Neuronal stem cell (in vitro differentiated cells): ENCODE results near the gene ABCA3.

Experiments
- DNase-seq: peaks from one replicate; pipeline ENCODE4 v3.0.0-alpha.2; 2013; ENCODE audit warnings: low spot score
- H2AFZ ChIP-seq: one replicate; pipeline ENCODE4 v1.6.1; 2013; ENCODE audit warnings: mild to moderate bottlenecking, low read length, inconsistent platforms
- H2AK5ac ChIP-seq: 2 replicates; pipeline ENCODE4 v1.6.1; 2013; ENCODE audit warnings: low read depth, mild to moderate bottlenecking, inconsistent platforms, low read length, moderate library complexity, mixed read lengths
- H2BK120ac ChIP-seq: 2 replicates; pipeline ENCODE4 v1.6.1; 2013; ENCODE audit warnings: low read depth, mild to moderate bottlenecking, inconsistent platforms, low read length, moderate library complexity, mixed read lengths
- H2BK12ac ChIP-seq: one replicate; pipeline ENCODE4 v1.6.1; 2013; ENCODE audit warnings: low read length, inconsistent platforms
- H2BK15ac ChIP-seq: 2 replicates; pipeline ENCODE4 v1.6.1; 2013; ENCODE audit warnings: mild to moderate bottlenecking, low read length, inconsistent platforms, mixed read lengths
- H2BK5ac ChIP-seq: one replicate; pipeline ENCODE4 v1.6.1; 2013; ENCODE audit warnings: inconsistent platforms, mild to moderate bottlenecking, low read length, moderate library complexity
- H3K14ac ChIP-seq: one replicate; pipeline ENCODE4 v1.6.1; 2013; ENCODE audit warnings: low read length, inconsistent platforms
- H3K18ac ChIP-seq: 2 replicates; pipeline ENCODE4 v1.6.1; 2013; ENCODE audit warnings: low read length, inconsistent platforms
- H3K23ac ChIP-seq: 2 replicates; pipeline ENCODE4 v1.6.1; 2013; ENCODE audit warnings: low read depth, mild to moderate bottlenecking, mixed read lengths, low read length, inconsistent platforms; ENCODE audit not compliant: poor library complexity
- H3K27ac ChIP-seq: replicated peaks from 3 replicates; pipeline ENCODE4 v1.5.1; 2013; ENCODE audit warnings: low read length, inconsistent platforms
- H3K27me3 ChIP-seq, 3 experiments: 2 replicates each; pipeline ENCODE4 v1.6.1; 2013; ENCODE audit warnings: low read length in 3 of 3, mild to moderate bottlenecking in 2 of 3, inconsistent platforms in 1 of 3, low read depth in 1 of 3, mixed read lengths in 1 of 3, moderate library complexity in 1 of 3; ENCODE audit not compliant: control insufficient read depth in 3 of 3, insufficient read depth in 3 of 3
- H3K36me3 ChIP-seq, 2 donors: replicated peaks in 1 of 2; 2 replicates each; pipeline ENCODE4 v1.6.1; 2013; ENCODE audit warnings: low read length in 2 of 2; ENCODE audit not compliant: control insufficient read depth in 2 of 2, insufficient read depth in 2 of 2
- H3K4ac ChIP-seq: 2 replicates; pipeline ENCODE4 v1.6.1; 2013; ENCODE audit warnings: inconsistent platforms, mild to moderate bottlenecking, low read length, moderate library complexity
- H3K4me1 ChIP-seq, 2 donors: 1 replicate in 1 of 2; 2 replicates in 1 of 2; pipeline ENCODE4 v1.6.1; 2013; ENCODE audit warnings: low read length in 2 of 2, low read depth in 1 of 2; ENCODE audit not compliant: control insufficient read depth in 2 of 2, insufficient read depth in 1 of 2
- H3K4me2 ChIP-seq: one replicate; pipeline ENCODE4 v1.6.1; 2013; ENCODE audit warnings: mild to moderate bottlenecking, low read length, inconsistent platforms; ENCODE audit not compliant: insufficient read depth, poor library complexity, severe bottlenecking
- H3K4me3 ChIP-seq, 2 donors: 2 replicates each; pipeline ENCODE4 v1.5.1; 2013; ENCODE audit warnings: low read length in 2 of 2, mild to moderate bottlenecking in 2 of 2, inconsistent platforms in 1 of 2, moderate library complexity in 1 of 2
- H3K79me1 ChIP-seq: one replicate; pipeline ENCODE4 v1.6.1; 2013; ENCODE audit warnings: low read depth, mild to moderate bottlenecking, inconsistent platforms, low read length, moderate library complexity
- H3K9ac ChIP-seq: one replicate; pipeline ENCODE4 v1.6.1; 2013; ENCODE audit warnings: mild to moderate bottlenecking, low read depth, low read length, inconsistent platforms; ENCODE audit not compliant: poor library complexity
- H3K9me3 ChIP-seq, 2 donors: replicated peaks in 1 of 2; 2 replicates each; pipeline versions ENCODE3 to v1.6.1; 2013; ENCODE audit warnings: low read length in 2 of 2, mild to moderate bottlenecking in 2 of 2, inconsistent platforms in 1 of 2, low read depth in 1 of 2, mixed read lengths in 1 of 2, moderate library complexity in 1 of 2; ENCODE audit not compliant: control insufficient read depth in 2 of 2, insufficient read depth in 1 of 2
- H4K8ac ChIP-seq: one replicate; pipeline ENCODE4 v1.6.1; 2013; ENCODE audit warnings: low read depth, mild to moderate bottlenecking, inconsistent platforms, low read length, moderate library complexity
- H4K91ac ChIP-seq: one replicate; pipeline ENCODE4 v1.6.1; 2013; ENCODE audit warnings: low read length, low read depth, mild to moderate bottlenecking, inconsistent platforms; ENCODE audit not compliant: poor library complexity
- WGBS, 2 donors: extraction: QIAGEN DNeasy Blood & Tissue Kit; methylation state at CpG; one replicate each; pipeline ENCODE4 v1.1.7; 2013; ENCODE audit warnings: missing lambda C conversion rate in 2 of 2, mixed read lengths in 1 of 2; ENCODE audit not compliant: insufficient read length in 2 of 2, insufficient replicate concordance in 1 of 2; ENCODE audit errors: extremely low coverage in 2 of 2; 5-methylcytosine and 5-hydroxymethylcytosine counted together

Gene ABCA3

DNA sequence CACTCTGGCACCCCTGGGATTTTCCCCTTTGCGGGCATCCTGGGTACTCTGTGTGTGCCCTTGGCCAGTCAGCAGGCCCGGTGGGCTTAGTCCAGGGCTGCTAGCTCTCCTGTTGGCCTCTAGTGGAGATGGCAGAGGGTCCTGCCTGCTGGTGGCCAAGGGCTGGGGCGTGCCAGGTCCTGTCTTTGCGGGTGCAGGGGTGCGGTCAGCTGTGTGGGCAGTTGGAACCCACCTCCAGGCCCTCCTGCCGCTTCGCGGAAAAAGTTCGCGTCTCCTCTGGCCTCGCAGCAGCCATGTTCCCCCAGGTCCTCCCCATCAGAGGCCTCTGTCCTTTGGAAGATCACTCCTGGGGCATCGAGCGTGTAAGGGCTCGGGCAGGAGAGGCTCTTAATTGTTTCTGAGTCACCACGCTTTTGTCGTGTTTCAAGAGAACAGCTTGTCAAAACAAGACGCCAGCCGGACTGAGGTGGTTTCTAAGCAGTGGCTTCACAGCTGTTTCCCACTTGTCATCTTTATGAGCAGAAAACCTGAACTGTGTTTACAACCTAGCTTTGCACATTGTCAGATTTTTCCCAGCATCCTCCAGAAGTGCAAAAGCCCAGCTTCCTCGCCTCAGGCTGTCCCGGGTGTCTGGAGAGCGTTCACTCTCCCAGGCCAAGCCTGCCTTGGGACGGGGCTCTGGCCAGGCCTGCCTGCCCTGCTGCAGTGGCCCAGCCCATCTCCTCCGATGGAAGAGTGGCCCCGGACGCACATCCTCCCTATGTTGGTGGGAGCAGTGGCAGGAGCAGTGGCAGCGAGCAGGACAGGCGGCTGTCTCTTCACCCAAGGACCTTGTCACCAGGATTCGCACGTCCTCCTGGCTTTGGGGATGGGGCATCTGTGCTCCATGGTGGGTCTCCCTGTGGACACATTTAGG is 109.3 kb downstream of the ABCA3 start:
- H3K79me1 ChIP-seq = peaks cover 21% of the 10 kb centered on the region
- no peak overlapping the region for H3K4me2 ChIP-seq
- H3K27ac ChIP-seq = no peak overlapping the region
- no peak for DNase-seq
- H3K14ac ChIP-seq = no peak overlapping the region
- no CpG with 5 or more reads among the region's 29 CpGs for WGBS, 2 donors
- H2AK5ac ChIP-seq = no peak overlapping the region
- peaks cover 44 to 91% of the 10 kb centered on the region in 2 donors for H3K36me3 ChIP-seq
- peaks cover 0 to 4% of the 10 kb centered on the region in 2 donors for H3K4me1 ChIP-seq
- H2BK120ac ChIP-seq = no peak overlapping the region
- H4K91ac ChIP-seq = no peak overlapping the region
- H2BK5ac ChIP-seq = no peak overlapping the region
- no peak overlapping the region for H3K18ac ChIP-seq
- no peak overlapping the region for H3K9ac ChIP-seq
- no peak overlapping the region for H2BK12ac ChIP-seq
- no peak overlapping the region for H2BK15ac ChIP-seq
- no peak overlapping the region for H3K4ac ChIP-seq
- no peak overlapping the region for H3K23ac ChIP-seq
- no peaks in the 10 kb centered on the region for H3K9me3 ChIP-seq
- H3K4me3 ChIP-seq = no peak overlapping the region
- no peak overlapping the region for H2AFZ ChIP-seq
- H3K27me3 ChIP-seq = peaks cover 0 to 4% (median 0%) of the 10 kb centered on the region in 3 experiments
- peak overlapping the region; percentile 4 for H4K8ac ChIP-seq

DNA sequence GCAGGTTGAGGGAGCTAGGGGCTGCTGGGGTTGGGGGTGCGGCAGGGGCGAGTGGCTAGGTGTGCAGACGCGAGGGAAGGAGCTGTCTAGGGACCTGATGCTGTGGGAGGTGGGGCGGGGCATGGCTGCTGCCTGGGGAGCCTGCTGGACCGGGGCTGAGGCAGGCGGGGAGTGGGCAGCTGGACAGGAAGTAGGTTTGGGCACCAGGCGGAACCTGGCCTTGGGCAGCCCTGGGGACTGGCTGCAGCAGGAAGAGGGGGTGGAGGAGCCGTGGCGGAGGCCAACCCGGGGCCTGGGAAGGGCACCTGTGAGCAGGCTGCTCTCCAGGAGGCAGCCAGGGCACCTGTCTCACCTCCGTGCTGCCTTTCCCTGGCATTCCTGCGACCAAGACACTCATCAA is 110.2 kb downstream of the ABCA3 start:
- Histone ChIP-seq H4K8ac (no peak overlapping the region), H3K4ac (no peak overlapping the region), H3K27ac (no peak overlapping the region), H3K4me3 (no peak overlapping the region), H3K9me3 (no peaks in the 10 kb centered on the region), H4K91ac (no peak overlapping the region), H2BK12ac (peak overlapping the region; percentile 58), H3K4me1 (no peaks in the 10 kb centered on the region), H3K23ac (peak overlapping the region; percentile 43), H3K4me2 (no peak overlapping the region), H2BK5ac (no peak overlapping the region), H3K9ac (no peak overlapping the region), H3K14ac (no peak overlapping the region), H3K27me3 (no peaks in the 10 kb centered on the region), H2AFZ (no peak overlapping the region), H3K18ac (no peak overlapping the region), H2AK5ac (no peak overlapping the region), H3K79me1 (peaks cover 21% of the 10 kb centered on the region), H2BK15ac (no peak overlapping the region), H2BK120ac (no peak overlapping the region), H3K36me3 (peaks cover 43 to 88% of the 10 kb centered on the region in 2 donors)
- DNase-seq = no peak
- WGBS, 2 donors = no CpG with 5 or more reads among the region's 13 CpGs

DNA sequence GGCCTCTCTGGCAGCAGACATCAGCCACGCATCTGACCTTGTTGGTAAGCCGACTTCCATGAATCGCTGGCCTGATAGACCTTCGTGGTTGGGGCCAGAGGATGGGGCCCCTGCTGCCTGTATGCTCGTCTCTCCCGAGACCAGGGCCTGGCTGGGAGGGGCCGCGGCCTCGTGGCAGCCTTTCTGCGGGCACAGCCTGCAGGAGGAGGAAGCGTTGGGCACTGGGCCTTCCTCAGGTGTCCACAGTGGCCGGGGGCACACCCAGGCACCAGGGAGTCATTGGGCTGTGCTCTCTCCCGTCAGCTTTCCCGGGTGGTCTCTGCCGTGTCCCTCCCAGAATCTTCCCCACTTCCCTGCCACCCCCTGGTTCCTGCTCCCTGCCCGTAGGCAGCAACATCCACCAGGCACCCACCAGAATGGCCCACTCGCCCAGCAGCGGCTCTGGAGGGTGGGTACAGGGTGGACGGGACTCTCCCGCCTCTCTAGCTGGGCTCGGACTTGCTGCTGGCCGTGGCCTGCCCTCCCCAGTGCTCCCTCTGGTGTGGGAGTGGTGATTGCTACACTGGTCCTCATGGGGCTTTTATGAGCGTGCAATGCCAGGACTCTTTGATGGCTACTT is 110.8 kb downstream of the ABCA3 start:
- Histone ChIP-seq H2BK5ac (peak overlapping the region; percentile 13), H3K27me3 (no peaks in the 10 kb centered on the region), H2BK12ac (no peak overlapping the region), H3K18ac (no peak overlapping the region), H3K27ac (no peak overlapping the region), H3K36me3 (peaks cover 37 to 81% of the 10 kb centered on the region in 2 donors), H4K91ac (no peak overlapping the region), H3K4me3 (no peak overlapping the region), H3K14ac (no peak overlapping the region), H2BK15ac (no peak overlapping the region), H3K79me1 (peaks cover 20% of the 10 kb centered on the region), H2AK5ac (no peak overlapping the region), H3K4me1 (no peaks in the 10 kb centered on the region), H4K8ac (no peak overlapping the region), H3K4me2 (no peak overlapping the region), H3K23ac (no peak overlapping the region), H2AFZ (no peak overlapping the region), H3K4ac (no peak overlapping the region), H3K9me3 (no peaks in the 10 kb centered on the region), H3K9ac (no peak overlapping the region), H2BK120ac (no peak overlapping the region)
- WGBS, 2 donors = no CpG with 5 or more reads among the region's 23 CpGs
- no peak for DNase-seq

DNA sequence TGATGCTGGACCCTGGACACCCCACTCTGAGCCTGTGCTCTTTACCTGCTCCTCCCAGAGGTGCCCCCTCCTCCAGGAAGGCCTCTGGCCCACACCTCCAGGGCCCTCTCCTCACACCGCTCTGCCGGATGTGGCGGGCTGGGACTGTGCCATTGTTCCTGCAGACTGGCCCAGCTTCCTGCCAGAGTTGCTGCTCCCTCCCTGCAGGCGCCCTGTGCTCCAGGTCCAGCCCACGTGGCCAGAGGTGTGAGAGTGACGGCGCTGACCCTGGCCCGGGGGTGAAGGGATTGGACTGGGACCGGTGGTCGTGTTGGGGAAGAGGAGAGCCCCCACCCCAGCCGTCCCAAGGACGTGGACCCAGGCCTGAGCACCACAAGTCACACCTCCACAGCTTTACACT is 111.4 kb downstream of the ABCA3 start:
- Histone ChIP-seq H3K9me3 (no peaks in the 10 kb centered on the region), H3K4me2 (no peak overlapping the region), H2AK5ac (no peak overlapping the region), H3K18ac (no peak overlapping the region), H4K91ac (no peak overlapping the region), H3K4me3 (no peak overlapping the region), H2BK12ac (no peak overlapping the region), H2BK120ac (no peak overlapping the region), H3K4me1 (peaks cover 2 to 3% of the 10 kb centered on the region in 2 donors), H3K4ac (no peak overlapping the region), H4K8ac (no peak overlapping the region), H3K36me3 (peaks cover 33 to 76% of the 10 kb centered on the region in 2 donors), H3K27me3 (no peaks in the 10 kb centered on the region), H3K9ac (no peak overlapping the region), H3K79me1 (peaks cover 20% of the 10 kb centered on the region), H3K14ac (no peak overlapping the region), H2BK15ac (no peak overlapping the region), H3K27ac (no peak overlapping the region), H2BK5ac (no peak overlapping the region), H3K23ac (peak overlapping the region; percentile 65), H2AFZ (no peak overlapping the region)
- no peak for DNase-seq
- WGBS, 2 donors = no CpG with 5 or more reads among the region's 12 CpGs
